Measurements from ENCODE around the gene MOAP1. TPM values are rescaled to one million over a fixed set of nuclear protein-coding genes. Genes with fewer than 3 reads are reported as not detected.
"Not testable (repeated sequence)": the region's sequence is repeated elsewhere in the genome, so short reads cannot be mapped to it uniquely, and the experiment has no call there.

The MOAP1 gene
- total RNA-seq, 1 donor from 2014 or later = 80.7 TPM

GRCh38 chr14:93150227-93151208, 34.2 kb downstream of the MOAP1 start:
- FAIRE-seq (no peak), DNase-seq (ENCODE audit: low spot score in 2 of 2) (no peak)

GRCh38 chr14:93148979-93149378, 35.7 kb downstream of the MOAP1 start:
- DNase-seq (ENCODE audit: low spot score in 2 of 2) (no peak), FAIRE-seq (no peak)

GRCh38 chr14:93146119-93146518, 38.6 kb downstream of the MOAP1 start:
- DNase-seq (ENCODE audit: low spot score in 2 of 2) (no peak), FAIRE-seq (no peak)

- FAIRE-seq (no peak), DNase-seq (ENCODE audit: low spot score in 2 of 2) (no peak)
Measured at GRCh38 chr14:93142854-93143652, 41.6 kb downstream of the MOAP1 start.

GRCh38 chr14:93137864-93138263, 46.8 kb downstream of the MOAP1 start:
- FAIRE-seq = no peak
- no peak for DNase-seq (ENCODE audit: low spot score in 2 of 2)

- FAIRE-seq; DNase-seq (ENCODE audit: low spot score in 2 of 2): not testable (repeated sequence)
Measured at GRCh38 chr14:93136508-93136907, 48.2 kb downstream of the MOAP1 start.

GRCh38 chr14:93136009-93136408, 48.7 kb downstream of the MOAP1 start:
- FAIRE-seq (no peak), DNase-seq (ENCODE audit: low spot score in 2 of 2) (no peak)

- no peak for DNase-seq (ENCODE audit: low spot score in 2 of 2)
Measured at GRCh38 chr14:93135399-93135798, 49.3 kb downstream of the MOAP1 start.

GRCh38 chr14:93133464-93133863, 51.2 kb downstream of the MOAP1 start:
- no peak for FAIRE-seq
- DNase-seq (ENCODE audit: low spot score in 2 of 2) = no peak

More at GRCh38 chr14:93135399-93135798, 49.3 kb downstream of the MOAP1 start:
- FAIRE-seq = no peak

- FAIRE-seq = no peak
- peak; percentile 44 to 51 for DNase-seq (ENCODE audit: low spot score in 2 of 2)
Measured at GRCh38 chr14:93132472-93133065, 52.1 kb downstream of the MOAP1 start.

Other genes starting within 250 kb of the MOAP1 start
- 25.3 TPM for gene ITPK1, start 69.0 kb downstream of the MOAP1 start, total RNA-seq
- 13.0 TPM for gene LYSET, start 420 bp upstream of the MOAP1 start, total RNA-seq
- gene GON7, start 22.2 kb upstream of the MOAP1 start, total RNA-seq = 12.2 TPM
- 40.8 TPM for gene UBR7, start 22.4 kb upstream of the MOAP1 start, total RNA-seq
- 54.6 TPM for gene BTBD7, start 148.1 kb upstream of the MOAP1 start, total RNA-seq
- not detected for gene COX8C, start 162.3 kb upstream of the MOAP1 start, total RNA-seq
- gene UNC79, start 246.0 kb upstream of the MOAP1 start, total RNA-seq = 43.6 TPM

Data from frontal cortex (tissue), 4 donors.